LoVo (cell line): Measurements from ENCODE around the gene SLC25A30.
A peak's percentile ranks its signal among the peaks of the same experiment; 100 is the strongest.

Source experiments
- DNase-seq: peaks from one replicate; pipeline ENCODE4 v3.0.0-alpha.2; 2016; ENCODE audit warnings: low spot score

SLC25A30 gene, protein sequence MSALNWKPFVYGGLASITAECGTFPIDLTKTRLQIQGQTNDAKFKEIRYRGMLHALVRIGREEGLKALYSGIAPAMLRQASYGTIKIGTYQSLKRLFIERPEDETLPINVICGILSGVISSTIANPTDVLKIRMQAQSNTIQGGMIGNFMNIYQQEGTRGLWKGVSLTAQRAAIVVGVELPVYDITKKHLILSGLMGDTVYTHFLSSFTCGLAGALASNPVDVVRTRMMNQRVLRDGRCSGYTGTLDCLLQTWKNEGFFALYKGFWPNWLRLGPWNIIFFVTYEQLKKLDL

DNA sequence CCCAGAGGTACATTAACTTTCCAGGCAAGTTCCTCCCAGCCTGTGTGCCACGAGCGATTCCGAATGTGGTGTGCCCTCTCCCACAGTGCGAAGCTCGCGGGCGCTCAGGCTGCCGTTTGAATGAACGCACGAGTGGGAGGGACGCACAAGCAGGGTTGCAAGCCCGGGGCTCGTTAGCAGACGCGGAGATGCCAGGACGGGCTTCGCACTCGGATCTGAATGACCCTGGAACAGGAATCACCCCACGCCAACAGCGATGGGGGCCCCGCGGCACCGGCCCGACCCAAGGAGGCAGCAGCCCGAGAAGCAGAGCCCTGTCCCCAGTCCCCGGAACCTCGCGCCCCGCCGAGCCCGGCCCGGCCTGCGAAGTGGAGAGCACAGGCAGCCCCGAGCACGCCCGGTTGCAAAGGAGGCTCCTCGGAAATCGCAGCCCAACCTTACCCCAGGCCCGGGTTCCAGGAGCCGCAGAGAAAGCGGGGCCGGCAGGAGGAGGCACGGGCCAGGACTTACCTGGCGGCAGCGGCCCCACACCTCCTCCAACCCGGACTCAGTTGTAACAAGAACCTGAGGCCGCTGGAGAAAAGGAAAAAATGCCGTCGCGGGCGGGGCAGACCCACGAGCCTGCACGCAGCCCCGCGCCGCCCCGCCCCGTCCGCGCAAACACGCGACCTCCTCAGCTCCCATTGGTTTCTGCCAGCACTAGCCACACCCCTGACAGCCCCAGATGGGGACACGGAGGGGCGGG is at the start of gene SLC25A30:
Gene SLC25A30 (minus strand): TSS at position 584 of the 745 bp plus-strand sequence. CDS start 6,948 bp downstream, outside the sequence.
- DNase-seq: peak; percentile 81

DNA sequence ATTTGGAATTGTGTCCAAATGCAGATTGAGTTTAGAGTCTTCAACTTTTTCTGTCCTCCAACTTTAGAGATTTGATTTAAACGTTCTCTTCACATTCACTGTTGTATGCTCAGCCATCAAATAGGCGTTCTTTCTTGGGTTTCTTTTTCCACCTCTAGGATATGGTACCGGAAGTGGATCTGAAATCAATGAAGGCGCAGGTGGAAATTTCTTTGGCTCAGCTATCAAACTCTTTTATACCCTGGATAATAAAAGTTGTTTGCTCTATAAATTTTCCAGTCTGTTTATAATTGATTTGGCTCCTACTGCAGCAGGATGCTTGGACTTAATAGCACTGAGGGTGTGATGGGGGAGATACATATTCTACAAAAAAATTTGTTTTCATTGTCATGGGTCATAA is 48.2 kb upstream of the SLC25A30 start:
- no peak for DNase-seq

DNA sequence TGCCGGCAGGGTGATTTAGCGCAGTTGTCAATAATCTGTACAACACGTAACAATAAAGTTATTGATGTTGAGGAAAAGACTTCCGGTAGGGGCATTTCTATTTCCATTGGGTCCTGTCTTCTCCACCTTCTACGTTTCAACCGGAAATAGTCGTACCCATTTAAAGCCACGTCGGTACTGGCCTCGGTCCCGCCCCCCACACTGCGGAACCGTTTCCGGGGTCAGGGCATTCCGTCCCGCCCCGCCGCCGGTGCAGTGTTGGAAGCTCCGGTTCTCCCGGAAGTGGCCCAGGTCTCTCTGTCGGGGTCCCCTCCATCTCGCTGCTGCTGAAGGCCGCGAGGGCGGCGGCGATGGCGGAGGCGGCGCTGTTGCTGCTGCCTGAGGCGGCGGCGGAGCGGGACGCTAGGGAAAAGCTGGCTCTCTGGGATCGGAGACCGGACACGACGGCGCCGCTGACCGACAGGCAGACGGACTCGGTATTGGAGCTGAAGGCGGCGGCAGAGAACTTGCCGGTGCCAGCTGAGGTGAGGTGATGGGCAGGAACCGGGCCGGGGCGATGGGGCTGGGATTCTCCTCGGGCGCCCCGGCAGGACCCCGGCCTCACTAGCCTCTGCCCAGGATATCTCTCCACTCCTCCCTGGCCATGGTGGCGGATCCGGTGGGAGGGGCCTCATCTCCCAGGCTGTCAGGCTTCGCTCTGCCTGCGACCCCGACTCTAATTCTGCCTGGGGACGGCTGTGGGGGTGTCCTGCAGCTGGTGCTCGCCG is 46.7 kb upstream of the SLC25A30 start, which contains the start of gene COG3:
Gene COG3 (plus strand): TSS at position 253 of the 767 bp plus-strand sequence. CDS start 98 bp downstream, at position 351.
- DNase-seq: peak; percentile 95

DNA sequence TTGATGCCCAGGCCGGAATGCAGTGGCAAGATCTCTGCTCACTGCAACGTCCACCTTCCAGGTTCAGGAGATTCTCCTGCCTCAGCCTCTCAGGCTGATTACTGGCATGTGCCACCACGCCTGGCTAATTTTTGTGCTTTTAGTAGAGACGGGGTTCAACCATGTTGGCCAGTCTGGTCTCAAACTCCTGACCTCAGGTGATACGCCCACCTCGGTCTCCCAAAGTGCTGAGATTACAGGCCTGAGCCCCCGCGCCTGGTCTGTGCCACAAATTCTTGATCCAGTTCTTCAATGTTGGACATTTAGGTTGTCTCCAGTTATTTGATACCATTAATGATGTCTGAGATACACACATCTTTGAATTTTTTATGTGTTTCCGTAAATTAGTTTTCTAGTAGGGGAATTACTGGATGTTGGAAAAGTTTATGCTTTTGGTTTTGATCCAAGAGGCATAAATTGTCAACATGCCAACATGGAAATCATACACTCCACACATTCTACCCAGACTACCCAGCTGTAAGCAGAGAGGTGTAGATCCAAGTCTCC is 46.0 kb upstream of the SLC25A30 start:
- DNase-seq: no peak

DNA sequence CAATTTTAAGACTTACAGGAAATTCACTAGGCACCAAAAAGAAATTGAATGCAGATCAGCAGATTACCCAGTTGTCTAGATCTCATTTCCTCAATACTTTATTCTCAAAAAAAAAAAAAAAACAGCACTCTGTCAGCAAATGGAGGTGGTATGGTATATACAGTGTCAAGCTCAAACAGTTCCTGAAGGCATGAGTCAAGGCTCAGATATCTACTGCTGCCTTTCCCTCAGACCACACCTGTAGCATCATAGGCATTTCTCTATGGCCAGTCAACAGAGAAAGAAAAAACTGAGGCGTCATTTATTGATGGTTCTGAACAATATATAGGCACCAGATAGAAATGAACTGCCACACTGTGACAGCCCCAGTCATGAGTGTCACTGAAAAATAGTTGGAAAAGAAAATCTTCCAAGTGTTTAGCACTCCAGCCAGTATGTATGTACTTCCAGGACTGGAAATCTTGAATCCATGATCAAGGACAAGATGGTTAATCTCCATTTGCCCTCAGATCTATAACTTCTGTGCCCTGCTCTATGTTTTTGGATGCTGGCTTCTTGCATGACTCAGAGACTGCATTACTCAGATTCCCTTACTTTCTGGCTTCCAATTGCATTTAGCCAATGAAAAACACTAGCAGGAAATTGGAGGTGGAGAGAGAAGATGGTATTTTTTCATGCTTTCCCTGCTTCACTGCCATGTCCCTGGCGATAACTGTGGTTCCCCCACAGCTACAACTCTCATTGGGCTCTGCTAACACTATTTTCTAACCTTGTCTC is 38.2 kb upstream of the SLC25A30 start:
- peak; percentile 8 for DNase-seq

DNA sequence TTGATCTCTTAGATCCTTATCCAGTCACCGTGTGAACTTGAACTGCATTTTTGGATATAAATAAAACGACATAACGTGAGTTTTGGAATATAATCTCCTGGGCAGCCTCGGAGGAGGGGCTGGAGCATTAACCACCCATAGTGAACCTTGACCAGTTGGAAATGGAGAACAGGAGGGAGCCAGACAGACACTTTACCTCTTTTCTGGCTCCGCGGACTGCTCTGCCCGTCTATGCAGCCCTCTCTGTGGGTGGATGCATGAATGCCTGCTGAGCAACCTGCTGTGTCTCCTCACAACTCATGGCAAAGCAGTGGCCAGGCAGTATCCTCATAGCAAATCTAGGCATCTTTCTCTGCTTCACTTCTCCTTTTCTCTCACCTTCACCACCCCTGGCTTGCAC is 36.0 kb upstream of the SLC25A30 start:
- DNase-seq: no peak

DNA sequence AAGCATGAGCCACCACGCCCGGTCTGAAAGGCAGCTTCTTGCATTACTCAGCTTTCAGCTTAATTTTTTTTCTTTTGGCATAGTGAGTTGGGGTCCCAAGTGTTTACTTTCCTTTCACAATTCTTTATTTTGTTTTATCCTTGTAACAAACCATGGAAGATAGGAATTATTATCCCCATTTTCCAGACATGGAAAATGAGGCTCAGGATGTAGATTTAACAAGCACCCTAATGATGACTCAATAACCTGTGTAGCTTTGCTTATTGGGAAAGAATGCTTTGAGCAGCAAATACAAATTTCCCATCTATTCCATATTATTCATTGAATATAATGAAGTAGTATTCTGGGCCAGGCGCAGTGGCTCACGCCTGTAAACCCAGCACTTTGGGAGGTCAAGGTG is 33.1 kb upstream of the SLC25A30 start:
- DNase-seq: no peak

DNA sequence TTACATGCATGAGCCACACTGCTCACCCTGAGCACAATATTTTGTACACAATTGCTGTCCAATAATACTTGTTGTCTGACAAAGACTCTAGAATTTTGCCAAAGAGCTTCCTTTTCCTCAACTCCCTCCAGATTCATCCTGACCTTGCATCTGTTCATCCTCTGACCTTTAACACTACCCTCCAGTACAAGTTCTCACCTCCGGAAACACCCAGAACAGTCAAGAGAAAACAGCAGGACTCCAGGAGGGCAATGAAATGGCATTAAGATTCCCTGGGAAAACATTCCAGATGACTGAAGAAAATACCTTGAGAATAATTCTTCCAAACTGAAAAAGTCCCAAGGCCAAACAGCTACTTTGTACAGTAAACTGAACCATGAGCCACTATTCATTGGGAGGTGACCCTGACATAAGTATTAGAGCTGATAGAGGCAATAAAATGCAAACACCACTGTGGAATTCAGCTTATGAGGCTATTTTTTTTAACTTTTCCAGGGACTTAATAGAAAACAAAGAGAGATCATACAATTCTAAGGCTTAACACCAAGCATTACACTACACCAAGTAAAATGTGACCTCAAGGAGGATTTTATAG is 30.9 kb upstream of the SLC25A30 start:
- DNase-seq: no peak

DNA sequence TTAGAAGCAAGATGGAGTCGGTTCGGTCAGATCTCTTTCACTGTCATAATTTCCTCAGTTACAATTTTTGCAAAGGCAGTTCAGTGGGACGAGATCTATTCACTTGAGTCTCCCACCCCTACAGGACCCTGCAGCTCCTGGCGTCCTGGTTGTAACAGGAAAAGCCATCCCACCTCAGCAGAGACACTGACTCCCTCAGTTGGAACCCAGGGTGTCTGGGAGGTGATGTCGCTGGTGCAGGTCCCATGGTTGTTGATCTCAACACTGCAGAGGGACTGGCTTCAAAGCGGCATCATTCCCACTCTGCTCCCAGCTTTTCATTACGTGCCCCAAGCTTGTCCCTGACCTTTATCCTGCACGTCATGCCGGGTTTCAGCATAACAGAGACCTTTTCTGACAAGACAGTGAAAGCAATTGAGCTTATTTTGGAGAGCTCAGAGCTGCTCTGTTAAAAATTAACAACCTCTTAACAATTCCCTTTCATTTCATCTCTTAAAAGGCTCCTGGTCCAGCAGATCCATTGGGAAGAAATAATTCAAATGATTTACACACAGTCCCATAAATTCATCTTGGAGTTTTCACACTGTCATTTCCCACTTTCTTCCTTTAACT is 29.0 kb upstream of the SLC25A30 start:
- peak; percentile 12 for DNase-seq

DNA sequence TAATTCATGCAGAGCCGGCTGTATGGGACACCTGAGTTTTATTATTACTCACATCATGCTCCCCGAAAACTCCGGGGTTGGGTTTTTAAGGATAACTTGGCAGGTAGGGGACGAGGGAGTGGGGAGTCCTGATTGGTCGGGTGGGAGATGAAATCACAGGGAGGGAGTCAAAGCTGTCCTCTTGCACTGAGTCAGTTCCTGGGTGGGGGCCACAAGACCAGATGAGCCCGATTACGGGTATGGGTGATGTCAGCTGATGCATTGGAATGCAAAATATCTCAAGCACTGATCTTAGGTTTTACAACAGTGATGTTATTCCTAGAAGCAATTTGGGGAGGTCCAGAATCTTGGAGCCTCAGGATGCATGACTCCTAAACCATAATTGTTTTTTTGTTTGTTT is 28.0 kb upstream of the SLC25A30 start:
- no peak for DNase-seq

DNA sequence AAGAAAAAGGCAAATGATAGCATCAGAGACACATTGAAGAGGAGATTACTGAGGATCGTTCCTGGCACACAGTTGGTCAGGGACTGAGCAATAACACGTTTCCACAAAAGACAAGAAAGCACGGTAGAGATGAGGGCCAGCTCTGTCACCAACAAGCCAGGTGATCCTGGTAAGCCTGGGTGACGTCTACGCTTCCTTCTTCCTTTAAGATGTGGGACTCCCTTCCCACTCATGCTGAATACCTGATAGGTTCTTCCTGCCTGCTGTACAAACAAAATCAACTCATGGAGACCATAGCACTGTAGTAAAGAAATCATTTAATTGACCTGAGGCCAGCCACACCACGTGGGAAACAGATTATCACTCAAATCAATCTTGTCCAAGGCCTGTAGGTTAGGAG is 26.9 kb upstream of the SLC25A30 start:
- DNase-seq: no peak

DNA sequence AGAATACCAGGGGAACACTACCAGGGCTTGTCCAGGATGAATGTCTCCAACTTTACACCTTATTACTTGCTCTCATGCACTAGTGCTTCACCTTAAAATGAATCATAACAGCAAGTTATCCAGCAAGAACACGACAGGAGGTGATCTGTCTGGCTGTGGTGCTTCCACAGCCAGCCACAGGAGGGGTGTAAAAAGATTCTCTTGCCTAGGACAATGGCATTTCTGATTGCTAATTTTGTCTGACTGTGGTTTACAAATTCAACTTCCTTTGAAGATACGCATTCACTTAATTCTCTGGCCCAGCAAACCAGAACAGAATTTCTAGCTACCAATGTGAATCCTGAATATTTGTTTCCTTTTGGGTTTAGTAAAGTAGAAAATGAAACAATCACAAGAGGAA is 23.5 kb upstream of the SLC25A30 start:
- DNase-seq: no peak

DNA sequence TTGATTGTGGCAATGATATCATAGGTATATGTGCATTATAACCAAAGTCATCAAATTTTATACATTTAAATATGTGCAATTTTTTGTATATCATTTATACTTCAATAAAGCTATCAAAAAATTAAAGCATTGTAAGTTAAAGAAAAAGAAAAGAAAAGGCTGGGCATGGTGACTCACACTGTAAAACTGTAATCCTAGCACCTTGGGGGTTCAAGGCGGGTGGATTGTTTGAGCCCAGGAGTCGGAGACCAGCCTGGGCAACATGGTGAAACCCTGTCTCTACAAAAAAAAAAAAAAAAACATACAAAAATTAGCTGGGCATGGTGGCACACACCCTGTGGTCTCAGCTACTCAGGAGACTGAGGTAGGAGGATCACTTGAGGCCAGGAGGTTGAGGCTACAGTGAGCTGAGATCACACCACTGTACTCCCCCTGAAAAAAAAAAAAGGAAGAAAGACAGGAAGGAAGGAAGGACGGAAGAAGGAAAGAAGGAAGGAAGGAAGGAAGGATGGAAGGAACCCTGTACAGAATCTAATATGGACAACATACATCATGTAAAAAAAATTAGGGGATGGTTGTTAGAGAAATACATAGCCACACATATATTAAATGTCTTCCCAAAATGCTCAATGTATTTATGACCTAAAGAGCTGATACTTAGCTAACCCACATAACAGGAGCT is 21.7 kb upstream of the SLC25A30 start:
- DNase-seq: no peak

DNA sequence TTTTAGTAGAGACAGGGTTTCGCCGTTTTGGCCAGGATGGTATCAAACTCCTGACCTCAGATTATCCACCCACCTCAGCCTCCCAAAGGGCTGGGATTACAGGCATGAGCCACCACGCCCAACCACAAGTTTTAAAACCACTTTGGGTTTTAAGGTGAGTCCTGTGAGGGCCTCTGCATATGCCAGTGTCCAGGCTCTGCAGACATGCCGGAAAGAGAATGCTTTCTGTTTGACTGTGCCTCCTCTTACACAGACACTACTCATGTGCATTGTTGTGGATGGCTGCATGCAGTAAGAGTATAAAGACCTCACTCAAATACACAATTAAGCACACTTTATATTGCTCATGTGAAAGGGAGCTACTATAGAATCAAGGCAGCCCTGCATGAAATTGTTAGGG is 20.8 kb upstream of the SLC25A30 start:
- DNase-seq: no peak

DNA sequence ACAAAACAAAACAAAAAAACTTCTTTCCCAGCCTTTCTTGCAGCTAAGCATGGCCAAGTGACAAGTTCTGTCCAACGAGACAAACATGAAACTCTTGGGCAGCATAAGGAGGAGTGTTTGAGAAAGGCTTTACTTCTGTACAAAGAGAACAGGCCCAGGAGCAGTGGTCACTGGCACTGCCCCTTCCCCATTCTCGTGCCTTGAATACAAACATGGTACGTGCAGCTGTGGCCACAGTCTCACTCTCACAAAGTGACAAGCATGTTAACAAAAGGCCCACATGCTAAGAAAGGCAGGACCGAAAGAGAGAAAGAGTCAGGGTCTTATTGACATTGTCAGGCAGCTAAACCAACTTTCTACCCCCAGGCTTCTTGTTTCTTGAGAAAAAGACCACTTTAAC is 19.8 kb upstream of the SLC25A30 start:
- no peak for DNase-seq

DNA sequence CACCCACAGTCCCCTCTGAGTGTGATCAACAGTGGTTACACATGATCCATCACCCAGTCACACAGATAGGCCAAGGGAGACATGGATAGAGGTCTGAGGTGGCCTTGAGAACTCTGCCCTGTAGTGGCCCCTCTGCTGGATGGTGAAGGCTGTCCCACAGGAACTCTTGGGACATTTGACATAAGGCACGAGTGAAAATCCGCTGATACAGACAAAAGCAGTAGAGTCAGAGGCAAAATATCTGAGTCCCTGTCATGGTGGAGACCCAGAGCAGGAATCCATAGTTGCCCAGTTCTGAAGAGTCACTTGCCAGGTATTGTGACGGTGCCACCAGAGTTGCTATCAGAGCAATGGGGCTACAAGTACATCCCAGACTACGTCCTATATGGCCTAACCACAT is 18.8 kb upstream of the SLC25A30 start:
- no peak for DNase-seq

DNA sequence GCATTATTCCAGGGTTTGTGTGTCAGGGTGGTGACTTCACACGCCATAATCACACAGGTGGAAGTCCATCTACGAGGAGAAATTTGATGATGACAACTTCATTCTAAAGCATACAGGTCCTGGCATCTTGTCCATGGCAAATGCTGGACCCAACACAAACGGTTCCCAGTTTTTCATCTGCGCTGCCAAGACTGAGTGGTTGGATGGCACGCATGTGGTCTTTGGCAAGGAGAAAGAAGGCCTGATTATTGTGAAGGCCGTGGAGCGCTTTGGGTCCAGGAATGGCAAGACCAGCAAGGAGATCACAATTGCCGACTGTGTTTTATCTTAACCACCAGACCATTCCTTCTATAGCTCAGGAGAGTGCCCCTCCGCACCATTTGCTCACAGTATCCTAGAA is 18.2 kb upstream of the SLC25A30 start:
- DNase-seq: no peak

DNA sequence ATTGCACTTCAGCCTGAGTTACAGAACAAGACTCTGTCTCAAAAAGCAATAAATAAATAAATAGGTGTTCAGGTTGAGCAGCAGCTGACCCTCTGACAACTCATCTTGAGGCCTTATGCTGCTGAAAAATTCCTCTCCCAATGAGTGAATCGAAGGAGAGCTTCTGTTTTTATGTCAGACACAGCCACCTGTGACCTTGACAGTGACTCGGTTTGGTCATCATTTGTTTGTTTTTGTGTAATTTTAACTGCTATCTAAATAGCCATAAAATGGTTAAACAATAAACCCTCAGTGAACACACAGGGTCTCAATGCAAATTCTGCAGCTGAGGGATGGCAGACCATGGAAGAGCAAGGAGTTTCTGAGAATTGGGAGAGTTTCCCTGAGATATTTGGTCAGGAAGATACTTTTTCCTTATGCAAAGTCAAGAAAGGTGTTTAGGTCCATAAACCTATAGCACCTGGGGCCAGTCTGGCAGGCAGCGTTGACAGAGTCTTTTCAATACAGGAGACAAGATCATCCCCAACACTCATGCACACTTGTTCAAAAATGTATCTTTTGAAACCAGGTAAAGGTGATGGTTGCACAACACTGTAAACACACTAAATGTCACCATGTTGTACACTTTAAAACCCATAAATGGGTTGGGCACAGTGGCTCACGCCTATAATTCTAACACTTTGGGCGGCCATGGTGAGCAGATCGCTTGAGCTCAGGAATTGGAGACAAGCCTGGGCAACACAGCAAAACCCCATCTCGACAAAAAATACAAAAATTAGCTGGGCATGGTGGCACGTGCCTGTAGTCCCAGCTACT is 16.6 kb upstream of the SLC25A30 start:
- no peak for DNase-seq

DNA sequence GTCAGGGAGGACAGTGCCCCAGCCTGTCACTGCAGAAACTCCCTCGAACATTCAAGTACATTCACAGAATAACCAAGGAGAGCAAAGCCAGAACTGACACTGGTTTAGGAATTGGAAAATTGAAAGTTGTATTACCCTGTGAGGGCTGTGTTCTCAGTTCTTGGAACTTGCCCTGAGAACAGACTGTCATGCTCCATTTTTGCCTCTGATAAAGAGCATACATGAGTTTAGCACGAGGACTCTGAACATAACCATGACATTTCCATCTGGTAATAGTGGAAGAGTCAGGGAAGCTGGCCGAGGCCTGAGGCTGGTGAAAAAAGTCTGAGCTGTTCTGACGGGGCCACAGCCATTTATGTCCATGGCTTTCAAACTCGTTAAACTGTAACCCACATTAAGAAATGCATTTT is 15.2 kb upstream of the SLC25A30 start:
- no peak for DNase-seq
